GM19025 (cell line): ENCODE measurements around the gene OR2J3.
"Not testable (repeated sequence)": the region's sequence is repeated elsewhere in the genome, so short reads cannot be mapped to it uniquely, and the experiment has no call there.

Experiments used
- ATAC-seq: cut with Tn5 transposase; IDR thresholded peaks from one replicate; pipeline ENCODE4 v1.9.1; 2021; ENCODE audit warnings: mild to moderate bottlenecking, low read depth, moderate library complexity; ENCODE audit not compliant: unreplicated experiment

OR2J3 gene

DNA sequence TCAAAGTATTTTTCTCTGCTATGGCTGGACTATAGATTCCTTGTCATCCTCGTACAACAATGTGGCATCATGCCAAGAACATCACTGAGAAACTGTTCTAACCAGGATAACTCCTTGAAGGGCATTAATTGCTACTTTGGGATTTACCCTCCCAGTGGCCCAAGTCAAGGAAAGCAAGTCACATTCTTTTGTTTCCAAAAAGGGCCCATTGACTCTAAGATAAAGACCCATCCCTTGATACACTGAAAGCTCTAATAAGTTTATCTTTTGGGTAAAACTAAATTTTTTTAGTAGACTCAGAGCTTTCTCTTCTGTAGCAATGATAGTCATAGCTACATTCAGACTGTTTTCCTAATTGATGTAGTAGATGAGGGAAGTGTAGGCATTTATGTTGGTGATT, at the start of gene OR2J3:
TSS of gene OR2J3 (plus strand) at position 301 of the 400 bp plus-strand sequence. CDS start 3,833 bp downstream, outside the sequence.
- no peak for ATAC-seq

DNA sequence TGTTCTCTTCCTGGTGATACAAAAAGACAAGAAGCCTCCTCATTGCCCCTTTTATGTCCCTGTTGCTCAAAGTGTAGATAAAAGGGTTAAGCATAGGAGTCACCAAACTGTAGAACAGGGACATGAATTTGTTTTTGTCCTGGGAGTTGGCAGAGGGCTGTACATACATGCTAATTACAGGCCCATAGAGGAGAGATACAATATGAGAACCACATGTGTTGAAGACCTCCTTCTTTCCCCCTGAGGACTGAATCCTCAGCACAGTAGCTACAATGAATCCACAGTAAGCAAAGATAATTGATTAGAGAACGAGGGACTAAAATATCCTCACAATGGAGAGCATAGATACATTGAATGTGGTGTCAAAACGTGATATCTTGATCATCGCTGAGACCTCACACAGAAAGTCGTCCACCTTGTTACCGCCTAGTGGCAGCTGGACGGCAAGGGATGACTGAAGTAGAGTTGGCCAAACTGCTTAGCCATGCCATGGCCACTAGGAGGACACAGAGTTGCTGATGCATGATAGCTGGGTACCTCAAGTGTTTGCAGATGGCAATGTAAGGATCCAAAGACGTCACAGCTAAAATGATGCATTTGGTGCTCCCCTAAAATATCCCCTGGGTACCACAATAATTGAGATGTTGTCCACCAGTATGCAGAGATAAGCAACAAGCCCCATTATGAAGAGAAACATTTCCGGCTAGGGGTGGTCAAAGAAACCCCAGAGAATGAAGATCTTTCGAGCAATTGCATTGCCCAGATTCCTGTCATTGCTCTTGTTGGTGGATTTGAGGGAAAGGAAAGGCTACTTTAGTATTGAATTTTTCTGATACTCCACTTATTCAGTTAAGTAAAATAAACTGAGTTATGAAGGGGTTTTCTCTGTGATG, 35.8 kb upstream of the OR2J3 start:
- ATAC-seq = no peak

DNA sequence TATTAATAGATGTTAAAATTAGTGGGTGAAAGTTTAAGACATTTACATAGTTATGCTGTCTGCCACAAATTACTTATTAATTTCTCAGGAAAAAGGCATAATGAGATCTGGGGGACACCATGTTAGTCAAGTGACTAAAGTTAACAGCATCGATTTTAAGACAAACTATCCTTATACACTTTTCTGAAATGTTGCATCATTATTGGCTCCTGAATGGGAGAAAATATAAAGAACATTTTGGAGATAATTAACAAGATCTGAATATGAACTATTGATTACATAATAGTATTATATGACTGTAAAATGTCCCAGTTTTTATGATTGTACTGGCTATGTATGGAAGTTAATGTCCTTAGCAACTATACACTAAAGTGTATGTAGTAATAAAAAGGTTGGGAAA, 28.7 kb upstream of the OR2J3 start:
- no peak for ATAC-seq

DNA sequence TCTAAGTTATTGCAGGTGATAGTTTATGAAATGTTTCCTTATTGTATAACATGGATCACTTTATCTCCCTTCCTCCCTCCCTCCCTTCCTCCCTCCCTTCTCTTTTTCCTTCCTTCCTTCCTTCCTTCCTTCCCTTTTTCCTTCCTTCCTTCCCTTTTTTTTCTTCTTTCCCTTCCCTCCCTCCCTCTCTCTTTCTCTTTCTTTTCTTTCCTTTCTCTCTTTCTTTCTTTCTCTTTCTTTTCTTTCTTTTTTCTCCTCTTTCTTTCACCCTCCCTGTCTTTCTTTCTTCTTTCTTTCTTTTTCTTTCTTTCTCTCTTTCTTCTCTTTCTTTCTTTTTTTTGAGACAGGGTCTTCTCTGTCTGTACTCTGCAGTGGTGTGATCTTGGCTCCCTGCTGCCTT, 26.5 kb upstream of the OR2J3 start:
- ATAC-seq = no peak

DNA sequence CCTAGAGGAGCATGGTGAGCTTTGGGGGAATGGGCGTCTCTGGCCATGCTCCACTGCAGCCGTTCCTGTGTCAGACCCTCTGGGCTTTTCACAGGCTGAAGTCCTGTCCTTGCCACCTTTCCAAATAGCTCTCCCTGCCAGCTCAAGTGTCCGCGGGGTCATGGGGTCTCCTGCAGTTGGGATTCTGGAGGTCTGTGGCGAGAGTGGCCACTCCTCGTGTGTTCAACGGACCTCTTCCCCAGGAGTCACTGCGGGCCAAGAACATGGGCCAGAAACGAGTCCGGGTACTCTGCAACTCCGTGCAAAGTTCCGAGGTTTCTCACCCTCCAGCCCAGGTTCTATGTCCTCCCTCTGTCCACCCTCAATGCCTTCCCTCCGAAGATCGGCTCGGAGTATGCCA, 25.4 kb upstream of the OR2J3 start:
- no peak for ATAC-seq

DNA sequence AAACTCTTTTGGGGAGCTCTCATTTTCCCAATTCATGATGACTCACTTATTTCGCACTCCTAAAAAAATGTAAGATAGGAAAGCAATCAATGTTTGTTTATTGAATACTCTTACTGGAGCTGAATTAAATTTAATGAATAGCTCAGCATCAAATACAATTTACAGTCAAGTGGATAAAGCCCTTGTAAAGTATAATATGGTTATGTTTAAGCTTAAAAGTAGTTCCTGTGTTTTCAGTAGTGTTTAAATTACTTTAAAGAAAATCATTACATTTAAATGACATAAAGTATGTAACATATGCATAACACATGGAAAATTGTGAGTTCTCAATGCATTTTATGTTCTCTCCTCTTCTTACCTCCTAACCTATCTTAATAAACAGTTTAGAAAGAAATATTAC, 20.6 kb upstream of the OR2J3 start, which contains the start of gene OR2B3:
TSS of gene OR2B3 (minus strand) at position 101 of the 400 bp plus-strand sequence. CDS start at position 36, 65 bp downstream.
- no peak for ATAC-seq

DNA sequence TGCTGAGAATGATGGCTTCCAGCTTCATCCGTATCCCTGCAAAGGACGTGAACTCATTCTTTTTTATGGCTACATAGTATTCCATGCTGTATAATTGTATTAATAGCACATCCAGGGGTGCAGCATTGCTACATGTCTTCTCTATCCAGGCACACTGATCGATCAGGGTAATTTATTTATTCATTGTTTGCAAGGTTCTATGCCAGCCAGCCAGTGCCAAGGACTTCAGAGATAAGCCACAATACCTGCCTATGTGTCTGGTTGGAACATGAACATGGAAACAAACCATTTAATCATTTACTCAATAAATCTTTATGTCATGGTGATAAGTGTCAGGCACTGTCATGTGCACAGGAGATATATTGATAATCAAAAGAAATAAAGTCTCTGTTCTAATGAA, 14.9 kb upstream of the OR2J3 start:
- ATAC-seq = no peak

DNA sequence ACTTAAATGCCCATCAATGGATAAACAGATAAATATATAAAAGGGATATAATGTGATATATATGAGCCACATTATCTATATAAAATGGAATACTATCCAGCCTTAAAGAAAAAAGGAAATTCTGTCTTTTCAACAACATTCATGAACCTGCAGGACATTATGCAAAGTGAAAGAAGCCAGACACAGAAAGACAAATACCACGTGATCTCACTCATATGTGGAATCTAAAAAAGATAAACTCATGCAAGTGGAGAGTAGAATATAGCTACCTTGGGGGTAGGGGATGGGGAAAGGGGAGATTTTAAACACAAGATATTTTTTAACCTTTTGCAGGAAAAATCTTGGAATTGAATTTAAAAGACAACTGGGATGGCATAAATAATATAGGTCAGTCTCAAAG, 10.1 kb upstream of the OR2J3 start:
- no peak for ATAC-seq

DNA sequence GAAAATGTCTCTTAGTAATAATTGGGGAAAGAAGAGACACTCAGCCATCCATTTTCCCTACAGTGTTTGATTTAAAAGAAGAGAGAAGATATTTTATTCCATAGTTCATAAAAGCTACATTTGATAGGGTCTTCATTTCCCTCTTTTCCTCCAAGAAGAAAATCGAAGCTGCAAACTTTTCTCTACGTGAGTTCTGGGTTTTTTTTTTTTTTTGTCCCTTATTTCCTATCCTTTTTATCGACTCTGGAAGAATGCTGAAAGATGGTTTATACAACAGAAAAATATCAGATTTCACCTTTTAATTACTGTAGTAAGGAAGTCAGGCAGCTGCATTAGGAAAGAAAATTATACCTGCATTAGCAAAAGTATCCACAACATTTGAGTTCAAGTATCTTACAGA, 8.7 kb upstream of the OR2J3 start, which contains the start of gene OR2J1:
TSS of gene OR2J1 (plus strand) at position 301 of the 400 bp plus-strand sequence. CDS start 1,453 bp downstream, outside the sequence.
- no peak for ATAC-seq

DNA sequence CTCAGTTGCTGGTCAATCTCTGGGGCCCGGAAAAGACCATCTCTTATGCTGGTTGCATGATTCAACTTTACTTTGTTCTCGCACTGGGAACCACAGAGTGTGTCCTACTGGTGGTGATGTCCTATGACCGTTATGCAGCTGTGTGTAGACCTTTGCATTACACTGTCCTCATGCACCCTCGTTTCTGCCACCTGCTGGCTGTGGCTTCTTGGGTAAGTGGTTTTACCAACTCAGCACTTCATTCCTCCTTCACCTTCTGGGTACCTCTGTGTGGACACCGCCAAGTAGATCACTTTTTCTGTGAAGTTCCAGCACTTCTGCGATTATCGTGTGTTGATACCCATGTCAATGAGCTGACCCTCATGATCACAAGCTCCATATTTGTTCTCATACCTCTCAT, 4.3 kb downstream of the OR2J3 start:
- ATAC-seq = no peak

DNA sequence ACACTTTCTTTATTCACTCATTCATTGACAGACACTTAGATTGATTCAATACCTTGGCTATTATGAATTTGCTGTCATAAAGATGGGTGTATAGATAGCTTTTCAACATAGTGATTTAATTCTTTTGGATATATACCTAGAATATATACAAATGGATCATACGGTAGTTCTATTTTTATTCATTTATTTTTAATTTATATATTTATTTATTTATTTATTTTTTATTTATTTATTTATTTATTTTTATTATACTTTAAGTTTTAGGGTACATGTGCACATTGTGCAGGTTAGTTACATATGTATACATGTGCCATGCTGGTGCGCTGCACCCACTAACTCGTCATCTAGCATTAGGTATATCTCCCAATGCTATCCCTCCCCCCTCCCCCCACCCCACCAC, 7.1 kb downstream of the OR2J3 start:
- ATAC-seq = not testable (repeated sequence)

DNA sequence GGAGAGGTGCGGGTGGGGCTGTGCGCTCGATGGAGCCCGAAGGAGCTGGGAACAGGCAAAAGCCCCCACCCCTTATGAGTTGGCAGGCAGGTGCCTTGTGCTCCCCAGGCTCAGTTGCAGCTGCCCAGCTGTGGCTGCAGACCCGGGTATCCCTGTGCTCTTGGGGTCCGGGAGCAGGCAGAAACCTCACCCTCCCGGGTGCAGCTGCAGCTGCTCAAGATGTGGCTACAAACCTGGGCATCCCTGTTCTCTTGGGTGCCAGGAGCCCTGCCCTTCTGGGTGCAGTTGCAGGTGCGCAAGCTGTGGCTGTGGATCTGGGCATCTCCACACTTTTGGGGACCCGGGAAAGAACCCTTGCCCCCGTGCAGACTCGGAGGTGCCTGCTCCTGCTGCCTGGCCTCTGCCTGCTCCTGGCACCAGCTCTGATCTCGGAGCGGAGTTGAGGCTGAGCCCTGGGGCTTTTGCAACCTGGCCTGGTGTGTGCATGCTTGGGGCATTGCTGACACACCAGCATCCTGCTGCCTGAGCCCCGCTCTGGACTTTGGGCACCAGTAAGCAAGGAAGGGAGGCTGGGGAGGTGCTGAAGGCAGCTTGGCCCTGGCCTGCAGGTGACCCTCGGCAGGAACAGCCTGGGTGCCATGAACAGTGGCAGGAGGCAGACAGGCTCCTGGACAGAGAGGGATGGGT, 21.6 kb downstream of the OR2J3 start:
- no peak for ATAC-seq

DNA sequence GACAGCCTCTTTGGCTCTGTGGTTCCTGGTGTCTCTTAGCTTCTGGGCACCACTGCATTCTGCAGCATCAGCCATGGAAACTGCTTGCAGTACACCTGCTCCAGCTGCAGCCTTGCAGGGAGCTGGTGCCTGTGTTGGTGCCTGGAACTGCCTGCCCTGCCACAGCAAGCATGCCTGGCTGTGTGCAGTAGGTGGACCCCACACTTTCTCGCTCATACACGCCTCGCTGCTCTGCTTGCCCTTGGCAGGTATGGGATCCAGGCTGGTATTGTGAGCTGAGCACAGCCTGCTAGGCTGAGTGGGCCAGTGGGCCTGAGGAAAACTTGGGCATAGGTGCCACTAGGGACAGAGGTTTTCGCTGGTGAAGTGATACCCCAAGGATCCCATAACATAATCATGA, 22.8 kb downstream of the OR2J3 start:
- no peak for ATAC-seq

DNA sequence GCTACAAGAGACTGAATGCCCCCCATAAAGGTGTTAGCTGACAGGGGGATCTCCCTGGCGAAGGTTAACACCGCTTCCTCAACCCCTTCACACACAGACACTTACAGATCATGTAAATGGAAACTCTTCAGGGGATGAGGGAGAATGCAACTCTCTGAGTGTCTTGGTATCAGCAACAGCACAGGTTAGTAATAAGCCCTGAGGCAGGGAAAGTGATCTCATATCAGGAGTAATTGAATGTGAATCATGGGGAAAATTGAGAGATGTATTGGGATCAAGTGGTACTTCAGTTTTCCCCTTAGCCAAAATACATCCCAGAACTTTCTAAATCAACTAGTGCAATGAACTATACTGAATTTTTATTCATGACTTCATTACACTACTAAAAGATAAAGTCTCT, 23.8 kb downstream of the OR2J3 start:
- no peak for ATAC-seq

DNA sequence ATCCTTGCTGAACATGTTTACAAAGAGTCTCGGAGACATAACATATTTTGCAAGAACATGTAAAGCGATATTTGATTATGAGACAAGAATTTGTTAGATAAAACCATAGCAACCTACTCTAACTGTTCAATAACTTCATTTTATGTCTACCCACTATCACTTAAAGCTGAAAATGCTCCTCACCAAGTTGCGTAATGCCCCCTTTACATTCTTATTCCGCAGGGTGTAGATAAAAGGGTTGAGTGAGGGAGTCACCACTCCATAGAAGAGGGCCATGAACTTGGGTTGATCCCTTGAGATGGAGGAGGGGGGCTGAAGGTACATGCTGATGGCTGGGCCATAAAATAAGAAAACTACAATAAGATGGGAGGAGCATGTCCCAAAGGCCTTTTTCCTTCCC, 29.9 kb downstream of the OR2J3 start:
- ATAC-seq = no peak

DNA sequence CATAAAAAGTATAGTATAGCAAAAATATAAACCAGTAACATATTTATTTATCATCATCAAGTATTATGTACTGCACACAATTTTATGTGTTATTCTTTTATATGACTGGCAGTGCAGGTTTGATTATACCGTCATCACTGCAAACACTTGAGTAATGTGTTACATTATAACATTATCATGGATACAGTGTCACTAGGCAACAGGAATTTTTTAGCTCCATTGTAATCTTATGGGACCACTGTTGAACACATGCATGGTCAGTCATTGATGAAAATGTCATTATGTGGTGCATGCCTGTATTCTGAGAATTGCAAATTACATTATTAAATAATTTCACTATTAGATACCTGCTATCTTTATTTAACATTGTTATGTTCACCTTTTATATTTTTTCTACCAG, 33.7 kb downstream of the OR2J3 start:
- no peak for ATAC-seq

DNA sequence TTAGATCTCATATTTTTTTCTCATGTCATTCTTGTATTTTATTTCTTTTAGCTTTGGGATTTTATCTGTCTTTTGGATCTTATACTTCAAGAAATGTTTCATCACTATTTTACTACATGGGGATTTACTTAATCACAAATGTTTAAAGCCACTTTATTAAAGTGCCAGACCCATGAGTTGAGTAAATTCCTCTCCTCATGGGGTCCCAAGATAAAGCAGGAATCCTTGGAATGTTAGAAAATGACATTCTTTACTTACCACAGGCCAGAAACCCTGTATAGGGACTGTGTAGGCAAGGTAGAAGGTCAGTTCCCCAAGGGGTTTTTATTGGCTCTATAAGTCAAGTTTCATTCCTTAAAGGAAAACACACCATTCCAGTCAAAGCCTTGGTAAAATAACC, 34.5 kb downstream of the OR2J3 start:
- ATAC-seq = no peak

DNA sequence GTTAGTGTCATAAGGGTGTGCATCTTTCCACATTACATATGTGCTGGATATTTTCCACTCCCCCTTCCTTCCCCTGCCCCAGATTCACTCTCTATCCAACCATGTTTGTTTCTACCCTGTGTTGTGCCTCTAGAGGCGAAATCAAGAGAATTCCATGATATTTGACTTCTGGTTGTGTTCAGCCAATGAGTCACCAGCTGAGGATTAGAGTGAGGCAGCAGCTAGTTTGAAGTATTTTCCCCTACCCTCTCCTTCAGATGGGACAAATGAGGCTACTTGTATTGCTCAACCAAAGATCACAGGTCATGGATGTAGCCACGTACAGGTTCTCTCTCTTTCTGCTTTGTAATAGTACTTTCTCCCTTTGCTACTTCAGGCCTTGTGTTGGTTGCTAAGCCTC, 38.3 kb downstream of the OR2J3 start:
- no peak for ATAC-seq

DNA sequence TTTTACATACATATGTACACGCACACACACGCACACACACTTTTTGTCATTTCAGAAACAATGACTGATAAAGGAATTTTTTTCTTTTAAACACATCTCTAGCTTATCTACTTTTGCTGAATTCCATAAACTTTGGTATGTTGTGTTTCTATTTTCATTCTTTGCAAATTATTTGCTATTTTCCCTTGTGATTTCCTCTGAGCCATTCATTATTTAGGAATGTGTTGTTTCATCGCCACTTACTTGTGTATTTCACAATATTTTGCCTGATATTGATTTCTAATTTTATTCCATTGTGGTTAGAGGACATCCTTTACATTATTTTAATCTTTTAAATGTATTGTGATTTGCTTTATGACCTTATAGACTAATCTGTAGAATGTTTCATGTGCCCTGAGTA, 39.2 kb downstream of the OR2J3 start:
- no peak for ATAC-seq

DNA sequence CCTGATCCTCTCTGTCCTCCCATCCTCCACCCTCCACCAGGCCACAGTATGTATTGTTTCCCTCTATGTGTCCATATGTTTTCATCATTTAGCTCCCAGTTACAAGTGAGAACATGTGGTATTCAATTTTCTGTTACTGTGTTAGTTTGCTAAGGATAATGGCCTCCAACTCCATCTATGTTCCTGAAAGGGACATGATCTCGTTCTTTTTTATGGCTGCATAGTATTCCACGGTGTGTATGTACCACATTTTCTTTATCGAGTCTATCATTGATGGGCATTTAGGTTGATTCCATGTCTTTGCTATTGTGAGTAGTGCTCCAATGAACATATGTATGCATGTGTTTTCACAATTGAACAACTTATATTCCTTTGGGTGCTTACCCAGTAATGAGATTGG, 41.6 kb downstream of the OR2J3 start:
- ATAC-seq = not testable (repeated sequence)

DNA sequence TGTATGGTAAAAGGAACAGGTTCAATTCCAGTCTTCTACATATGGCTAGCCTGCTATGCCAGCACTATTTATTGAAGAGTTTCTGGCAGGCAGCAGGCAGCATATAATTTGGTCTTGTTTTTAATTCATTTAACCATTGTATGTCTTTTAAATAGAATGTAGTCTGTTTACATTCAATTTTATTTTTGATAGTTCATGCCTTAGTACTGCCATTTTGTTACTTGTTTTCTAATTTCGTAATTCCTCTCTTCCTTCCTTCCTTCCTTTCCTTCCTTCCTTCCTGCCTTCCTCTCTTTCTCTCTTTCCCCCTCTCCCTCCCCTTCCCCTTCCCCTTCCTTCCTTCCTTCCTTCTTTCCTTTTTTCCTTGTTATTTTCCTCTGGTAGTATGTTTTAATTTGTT, 45.2 kb downstream of the OR2J3 start:
- no peak for ATAC-seq

DNA sequence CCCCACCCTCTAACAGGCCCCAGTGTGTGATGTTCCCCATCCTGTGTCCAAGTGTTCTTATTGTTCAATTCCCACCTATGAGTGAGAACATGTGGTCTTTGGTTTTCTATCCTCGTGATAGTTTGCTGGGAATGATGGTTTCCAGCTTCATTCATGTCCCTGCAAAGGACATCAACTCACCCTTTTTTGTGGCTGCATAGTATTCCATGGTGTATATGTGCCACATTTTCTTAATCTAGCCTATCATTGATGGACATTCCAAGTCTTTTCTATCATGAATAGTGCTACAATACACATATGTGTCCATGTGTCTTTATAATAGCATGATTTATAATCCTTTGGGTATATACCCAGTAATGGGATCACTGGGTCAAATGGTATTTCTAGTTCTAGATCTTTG, 47.3 kb downstream of the OR2J3 start:
- not testable (repeated sequence) for ATAC-seq
